SK-N-MC (cell line): ENCODE results near the gene NXN.

Experiments
- EZH2 ChIP-seq: fragments of 200-600 bp; sonication (generic); IDR thresholded peaks from one replicate; pipeline ENCODE4 v1.6.1; 2017; ENCODE audit warnings: antibody characterized with exemption
- FOXP2 ChIP-seq: optimal IDR thresholded peaks from 2 replicates; pipeline ENCODE3; 2011; ENCODE audit warnings: mild to moderate bottlenecking, moderate library complexity; ENCODE audit not compliant: insufficient read depth; ENCODE audit errors: extremely low read length, control extremely low read depth
- POLR2AphosphoS5 ChIP-seq: IDR thresholded peaks from 2 replicates; pipeline ENCODE4 v1.6.1; 2012; ENCODE audit warnings: mild to moderate bottlenecking, low read depth, low read length, borderline replicate concordance

DNA sequence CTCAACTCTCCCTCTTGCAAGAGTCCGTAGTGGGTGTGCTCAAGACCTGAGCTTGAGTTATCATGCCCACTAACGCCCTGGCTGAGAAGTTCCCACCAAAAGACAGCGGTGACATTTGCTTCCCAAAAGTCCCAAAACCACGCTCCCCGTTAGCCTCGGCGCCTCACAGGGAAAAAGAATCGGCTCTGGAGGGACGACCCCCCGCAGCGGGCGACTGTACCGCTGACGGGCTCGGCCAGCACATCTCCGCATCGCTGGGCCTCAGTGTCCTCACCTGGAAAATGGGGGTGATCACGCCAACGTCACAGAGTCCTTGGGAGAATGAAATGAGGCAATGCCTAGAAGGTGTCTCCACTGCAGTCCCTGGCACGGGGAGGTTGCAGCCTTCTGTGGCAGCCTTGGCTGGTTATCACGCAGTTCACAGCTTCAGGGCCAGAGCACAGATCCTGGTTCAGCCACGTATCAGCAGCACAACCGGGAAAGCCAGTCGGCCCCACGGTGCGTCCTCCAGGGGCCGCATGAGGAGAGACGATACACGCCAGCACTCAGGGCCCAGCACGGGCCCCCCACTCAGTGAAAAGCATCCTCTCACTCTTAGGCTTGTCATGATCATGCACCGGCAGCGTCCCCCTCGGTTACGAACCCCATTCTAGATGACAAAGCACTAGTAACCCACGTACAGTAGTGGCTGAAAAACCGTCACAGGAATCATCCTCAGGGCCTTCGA is 32.9 kb downstream of the NXN start:
- TF ChIP-seq POLR2AphosphoS5 = no peak
- no peak for TF ChIP-seq EZH2
- no peak for TF ChIP-seq FOXP2
